Ureter (tissue), 1 donor: ENCODE results near the gene ATP6V1F. TPM values are rescaled to one million over a fixed set of nuclear protein-coding genes. Genes with fewer than 3 reads are reported as not detected.
"Not testable (repeated sequence)": the region's sequence is repeated elsewhere in the genome, so short reads cannot be mapped to it uniquely, and the experiment has no call there.

ENCODE experiments used
- DNase-seq: peaks from one replicate; pipeline ENCODE4 v3.0.0-alpha.2; 2020; ENCODE audit warnings: low spot score
- total RNA-seq: library from RNA; stranded (reverse); gene quantifications from one replicate; pipeline ENCODE4 v1.2.4, GENCODE V29; 2023
- donor health status: DM: yes; HTN: yes; CAD: no.

ATP6V1F gene
- total RNA-seq, 1 donor from 2014 or later = 133 TPM

GRCh38 chr7:128900237-128900636 lies 37.6 kb downstream of the ATP6V1F start:
- no peak for DNase-seq

GRCh38 chr7:128902761-128903585 lies 40.3 kb downstream of the ATP6V1F start:
- DNase-seq = no peak

- no peak for DNase-seq
These were observed 41.1 kb downstream of the ATP6V1F start for GRCh38 chr7:128903621-128904361.

GRCh38 chr7:128904381-128905197 lies 41.9 kb downstream of the ATP6V1F start:
- DNase-seq = no peak

- DNase-seq = no peak
These were observed 43.5 kb downstream of the ATP6V1F start for GRCh38 chr7:128906001-128906765.

GRCh38 chr7:128906766-128907559 lies 44.3 kb downstream of the ATP6V1F start:
- DNase-seq = no peak

GRCh38 chr7:128908750-128909624 lies 46.3 kb downstream of the ATP6V1F start:
- DNase-seq = no peak

GRCh38 chr7:128909625-128910568 lies 47.2 kb downstream of the ATP6V1F start:
- no peak for DNase-seq

GRCh38 chr7:128910569-128910945 lies 47.9 kb downstream of the ATP6V1F start, which contains the start of gene KCP:
TSS of gene KCP (minus strand) at chr7:128910709. CDS start at chr7:128910676, 33 bp downstream.
- peak; percentile 42 for DNase-seq

GRCh38 chr7:128911423-128912031 lies 48.9 kb downstream of the ATP6V1F start:
- no peak for DNase-seq

GRCh38 chr7:128912281-128912680 lies 49.6 kb downstream of the ATP6V1F start:
- no peak for DNase-seq

- DNase-seq = not testable (repeated sequence)
These were observed 50.2 kb downstream of the ATP6V1F start for GRCh38 chr7:128912709-128913495.

GRCh38 chr7:128913870-128914565 lies 51.4 kb downstream of the ATP6V1F start:
- no peak for DNase-seq

- no peak for DNase-seq
These were observed 52.0 kb downstream of the ATP6V1F start for GRCh38 chr7:128914566-128915151.

GRCh38 chr7:128915271-128915819 lies 52.7 kb downstream of the ATP6V1F start:
- no peak for DNase-seq
